Bronchial epithelial cell (primary cell): ENCODE results near the gene CWC22. TPM values are rescaled to one million over a fixed set of nuclear protein-coding genes. Genes with fewer than 3 reads are reported as not detected.

ENCODE experiments used
- DNase-seq: peaks from one replicate; pipeline ENCODE4 v3.0.0-alpha.2; 2010; ENCODE audit warnings: low read depth
- FAIRE-seq: peaks from 2 replicates; lab custom pipeline; 2011; peaks lifted over from hg19 to GRCh38; lab: Jason Lieb, UNC
- H3K27me3 ChIP-seq: 2 replicates; pipeline ENCODE4 v1.5.1; 2011; ENCODE audit warnings: low read length; ENCODE audit not compliant: control insufficient read depth, insufficient read depth
- H3K36me3 ChIP-seq: 2 replicates; pipeline ENCODE4 v1.5.1; 2011; ENCODE audit warnings: low read length; ENCODE audit not compliant: control insufficient read depth, insufficient read depth
- H3K4me3 ChIP-seq: 2 replicates; pipeline ENCODE4 v1.5.1; 2011; ENCODE audit warnings: mild to moderate bottlenecking, low read depth, low read length, control low read depth
- CTCF ChIP-seq: IDR thresholded peaks from 2 replicates; pipeline ENCODE4 v1.5.1; 2011; ENCODE audit warnings: mild to moderate bottlenecking, moderate library complexity, low read length, control low read depth, inconsistent platforms; ENCODE audit not compliant: insufficient read depth, severe bottlenecking
- total RNA-seq: library from RNA; depleted of rRNA; stranded (reverse); fragments of >200 nt; gene quantifications from 2 replicates; pipeline ENCODE4 v1.2.1, GENCODE V29; 2014

The CWC22 gene
- total RNA-seq, 1 donor from 2014 or later = 13.4 TPM

- no peak for FAIRE-seq
- no peak for TF ChIP-seq CTCF
- no peak for DNase-seq
Observed at GRCh38 chr2:180046202-180046601, 39.1 kb upstream of the CWC22 start.

GRCh38 chr2:180040146-180040925 lies 33.2 kb upstream of the CWC22 start:
- FAIRE-seq = no peak
- Histone ChIP-seq H3K36me3 (no peaks in the 10 kb centered on the region), H3K4me3 (no peak overlapping the region), H3K27me3 (peaks cover 4% of the 10 kb centered on the region)
- no peak for TF ChIP-seq CTCF
- DNase-seq = peak; percentile 89

More at GRCh38 chr2:180046202-180046601, 39.1 kb upstream of the CWC22 start:
- Histone ChIP-seq H3K27me3 (peaks cover 4% of the 10 kb centered on the region), H3K36me3 (no peaks in the 10 kb centered on the region), H3K4me3 (no peak overlapping the region)

GRCh38 chr2:180038997-180039396 lies 31.9 kb upstream of the CWC22 start:
- Histone ChIP-seq H3K4me3 (no peak overlapping the region), H3K36me3 (no peaks in the 10 kb centered on the region), H3K27me3 (peaks cover 4% of the 10 kb centered on the region)
- DNase-seq (no peak), FAIRE-seq (no peak)
- no peak for TF ChIP-seq CTCF

GRCh38 chr2:180033993-180034894 lies 27.1 kb upstream of the CWC22 start:
- no peak for TF ChIP-seq CTCF
- DNase-seq = peak; percentile 43
- H3K4me3 ChIP-seq = no peak overlapping the region
- no peak for FAIRE-seq
- no peaks in the 10 kb centered on the region for H3K36me3 ChIP-seq
- H3K27me3 ChIP-seq = no peaks in the 10 kb centered on the region

- Histone ChIP-seq H3K36me3 (no peaks in the 10 kb centered on the region), H3K4me3 (no peak overlapping the region), H3K27me3 (no peaks in the 10 kb centered on the region)
- no peak for TF ChIP-seq CTCF
- FAIRE-seq (no peak), DNase-seq (no peak)
Observed at GRCh38 chr2:180029575-180029974, 22.5 kb upstream of the CWC22 start.
